HepG2 (cell line): ENCODE measurements around the gene CA10.

Experiments used
- ZBTB34 ChIP-seq: sonication (generic); formaldehyde crosslinking; IDR thresholded peaks from 2 replicates; pipeline ENCODE4 v1.8.0; 2022; ENCODE audit warnings: mild to moderate bottlenecking, missing genetic modification reagents
- ZNF367 ChIP-seq: sonication (generic); formaldehyde crosslinking; IDR thresholded peaks from 2 replicates; pipeline ENCODE4 v1.4.0; 2020; ENCODE audit warnings: missing genetic modification reagents, borderline replicate concordance
- ZNF510 ChIP-seq: sonication (generic); formaldehyde crosslinking; IDR thresholded peaks from 2 replicates; pipeline ENCODE4 v1.4.0; 2020; ENCODE audit warnings: low read depth, mild to moderate bottlenecking, missing genetic modification reagents
- ZNF737 ChIP-seq: sonication (generic); formaldehyde crosslinking; IDR thresholded peaks from 2 replicates; pipeline ENCODE4 v1.5.0; 2020; ENCODE audit warnings: missing genetic modification reagents, mild to moderate bottlenecking, borderline replicate concordance

DNA sequence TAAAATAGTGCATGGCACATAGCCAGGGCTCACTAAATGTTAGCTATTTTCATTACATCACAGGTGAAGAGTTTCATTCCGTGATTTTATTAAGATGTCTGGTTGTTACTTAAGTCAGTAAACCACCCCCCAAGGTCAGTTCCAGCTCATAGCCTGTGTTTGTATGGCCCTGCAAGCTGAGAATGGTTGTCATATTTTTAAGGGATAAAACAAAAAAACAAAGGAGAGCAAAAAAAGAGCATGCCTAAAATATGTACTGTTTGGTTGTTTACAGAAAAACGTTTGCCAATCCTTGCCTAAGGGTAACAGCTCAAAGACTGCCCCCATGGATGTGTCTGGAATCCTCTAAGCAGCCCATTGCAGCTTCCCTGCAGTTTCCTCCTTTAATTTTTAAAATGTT lies 329.6 kb downstream of the CA10 start:
- TF ChIP-seq ZNF510 (CRISPR knock-in tag) = no peak
- TF ChIP-seq ZBTB34 (CRISPR knock-in tag) = no peak
- TF ChIP-seq ZNF367 (CRISPR knock-in tag) = no peak
- no peak for TF ChIP-seq ZNF737 (CRISPR knock-in tag)
